B cell (primary cell): Measurements from ENCODE around the gene RFPL4A. TPM values are rescaled to one million over a fixed set of nuclear protein-coding genes. Genes with fewer than 3 reads are reported as not detected.
"Not testable (repeated sequence)": the region's sequence is repeated elsewhere in the genome, so short reads cannot be mapped to it uniquely, and the experiment has no call there.

ENCODE experiments used
- ATAC-seq: fragments of 200-7000 bp; cut with Tn5 transposase; one replicate; pipeline ENCODE4 v1.10.0; 2021; ENCODE audit warnings: low read depth, mild to moderate bottlenecking, moderate number of reproducible peaks, moderate library complexity
- CTCF ChIA-PET: fragments of 350-600 bp; sonication (Branson Sonifier 250); formaldehyde crosslinking; loops from one replicate; lab custom pipeline; 2021; ENCODE audit warnings: antibody characterized with exemption, inconsistent platforms; lab: Charles Lee
- POLR2A ChIA-PET: fragments of 350-600 bp; sonication (Branson Sonifier 250); formaldehyde crosslinking; loops from one replicate; lab custom pipeline; 2021; ENCODE audit warnings: antibody characterized with exemption; lab: Charles Lee
- DNase-seq: peaks from one replicate; pipeline ENCODE4 v3.0.0; 2013
- H2AFZ ChIP-seq: 2 replicates; pipeline ENCODE4 v1.6.1; 2012; ENCODE audit warnings: mild to moderate bottlenecking, low read depth, low read length; ENCODE audit not compliant: insufficient read depth, poor library complexity, severe bottlenecking
- H3K27ac ChIP-seq, 2 donors: 1 replicate in 1 of 2; 2 replicates in 1 of 2; pipeline ENCODE4 v1.5.1; 2012 to 2013; ENCODE audit warnings: low read length in 2 of 2, mild to moderate bottlenecking in 2 of 2, moderate library complexity in 1 of 2
- H3K27me3 ChIP-seq, 4 experiments: fragments of 200-600 bp in 1 of 4; sonication (generic) in 1 of 4; replicated peaks in 1 of 4; 1 replicate in 2 of 4; 2 replicates in 2 of 4; pipeline versions ENCODE4 v1.6.1 to v1.7.0; 2013 to 2016; ENCODE audit warnings: low read length in 3 of 4, mild to moderate bottlenecking in 2 of 4, mixed read lengths in 1 of 4, moderate library complexity in 1 of 4; ENCODE audit not compliant: insufficient read depth in 4 of 4, control insufficient read depth in 3 of 4; ENCODE audit errors: control extremely low read depth in 1 of 4
- H3K36me3 ChIP-seq, 2 experiments: replicated peaks in 1 of 2; 1 replicate in 1 of 2; 2 replicates in 1 of 2; pipeline versions ENCODE4 v1.6.1 to v1.7.1; 2013; ENCODE audit warnings: low read length in 1 of 2; ENCODE audit not compliant: insufficient read depth in 2 of 2, control insufficient read depth in 1 of 2; ENCODE audit errors: control extremely low read depth in 1 of 2, extremely low read depth in 1 of 2
- H3K4me1 ChIP-seq, 2 donors: fragments of 200-600 bp in 1 of 2; sonication (generic) in 1 of 2; 1 replicate in 1 of 2; 2 replicates in 1 of 2; pipeline versions ENCODE4 v1.5.1 to v1.6.1; 2013 to 2017; ENCODE audit warnings: low read length in 2 of 2; ENCODE audit not compliant: control insufficient read depth in 2 of 2, insufficient read depth in 2 of 2
- H3K4me2 ChIP-seq: replicated peaks from 2 replicates; pipeline ENCODE3; 2012; ENCODE audit warnings: mild to moderate bottlenecking, low read depth, low read length; ENCODE audit not compliant: poor library complexity, severe bottlenecking
- H3K4me3 ChIP-seq, 5 experiments: fragments of 200-600 bp in 1 of 5; sonication (generic) in 1 of 5; 1 replicate in 3 of 5; 2 replicates in 2 of 5; pipeline versions ENCODE4 v1.5.1 to v1.7.0; 2011 to 2016; ENCODE audit warnings: low read length in 4 of 5, mild to moderate bottlenecking in 4 of 5, low read depth in 2 of 5, control low read depth in 1 of 5, moderate library complexity in 1 of 5; ENCODE audit not compliant: insufficient read depth in 1 of 5; ENCODE audit errors: control extremely low read depth in 1 of 5, extremely low read depth in 1 of 5
- H3K79me2 ChIP-seq: fragments of 200-600 bp; sonication (generic); one replicate; pipeline ENCODE4 v1.6.0; 2016; ENCODE audit warnings: low read length; ENCODE audit not compliant: control insufficient read depth, insufficient read depth
- H3K9ac ChIP-seq: fragments of 200-600 bp; sonication (generic); 2 replicates; pipeline ENCODE4 v1.6.1; 2017; ENCODE audit warnings: mild to moderate bottlenecking, low read length, moderate library complexity
- H3K9me3 ChIP-seq, 3 donors: one replicate each; pipeline versions ENCODE4 v1.6.1 to v1.7.1; 2013; ENCODE audit warnings: low read length in 2 of 3; ENCODE audit not compliant: control insufficient read depth in 2 of 3, insufficient read depth in 1 of 3; ENCODE audit errors: control extremely low read depth in 1 of 3
- H4K20me1 ChIP-seq: 2 replicates; pipeline ENCODE4 v1.6.0; 2012; ENCODE audit warnings: mild to moderate bottlenecking, low read length; ENCODE audit not compliant: insufficient read depth, control insufficient read depth, poor library complexity, severe bottlenecking
- H3K27ac Mint-ChIP-seq: one replicate; pipeline ENCODE4 v1.8.0; 2021; ENCODE audit warnings: mixed read lengths
- H3K27me3 Mint-ChIP-seq: one replicate; pipeline ENCODE4 v1.8.0; 2021; ENCODE audit warnings: mixed read lengths
- H3K4me1 Mint-ChIP-seq: one replicate; pipeline ENCODE4 v1.8.0; 2021; ENCODE audit warnings: mixed read lengths
- H3K4me3 Mint-ChIP-seq: one replicate; pipeline ENCODE4 v1.8.0; 2021; ENCODE audit warnings: mixed read lengths
- H3K9me3 Mint-ChIP-seq: one replicate; pipeline ENCODE4 v1.8.0; 2022; ENCODE audit warnings: mixed read lengths; ENCODE audit not compliant: insufficient read depth
- CTCF ChIP-seq: fragments of 200-600 bp; IDR thresholded peaks from one replicate; pipeline ENCODE4 v1.8.0; 2022; ENCODE audit warnings: antibody characterized with exemption, mild to moderate bottlenecking
- EZH2 ChIP-seq: IDR thresholded peaks from 2 replicates; pipeline ENCODE4 v1.6.1; 2012; ENCODE audit warnings: borderline replicate concordance, low read depth, mild to moderate bottlenecking, moderate library complexity, low read length; ENCODE audit not compliant: insufficient read depth, poor library complexity, severe bottlenecking
- WGBS: methylation state at CpG from one replicate; pipeline ENCODE4 v1.1.5; 2013; ENCODE audit warnings: missing lambda C conversion rate; ENCODE audit not compliant: insufficient coverage; 5-methylcytosine and 5-hydroxymethylcytosine counted together
- intact Hi-C: fragments of 100-400 bp; cut with micrococcal nuclease; formaldehyde crosslinking; loops from one replicate; pipeline ENCODE4 v1.10.0; 2022
- polyA plus RNA-seq: library from polyadenylated mRNA; depleted of rRNA; stranded (reverse); fragments of >200 nt; gene quantifications from 2 replicates; pipeline ENCODE4 v1.2.3, GENCODE V29; 2012
- total RNA-seq, 2 donors: library from RNA; stranded (reverse); fragments of 120-200 nt in 1 of 2; gene quantifications; 1 replicate in 1 of 2; 2 replicates in 1 of 2; pipeline versions ENCODE4 v1.2.3 to v1.2.4, GENCODE V29; 2013 to 2022

Gene RFPL4A
- total and polyA plus RNA-seq, 2 donors (not counting 1 experiment from before 2014, with no cell fraction given): not detected

DNA sequence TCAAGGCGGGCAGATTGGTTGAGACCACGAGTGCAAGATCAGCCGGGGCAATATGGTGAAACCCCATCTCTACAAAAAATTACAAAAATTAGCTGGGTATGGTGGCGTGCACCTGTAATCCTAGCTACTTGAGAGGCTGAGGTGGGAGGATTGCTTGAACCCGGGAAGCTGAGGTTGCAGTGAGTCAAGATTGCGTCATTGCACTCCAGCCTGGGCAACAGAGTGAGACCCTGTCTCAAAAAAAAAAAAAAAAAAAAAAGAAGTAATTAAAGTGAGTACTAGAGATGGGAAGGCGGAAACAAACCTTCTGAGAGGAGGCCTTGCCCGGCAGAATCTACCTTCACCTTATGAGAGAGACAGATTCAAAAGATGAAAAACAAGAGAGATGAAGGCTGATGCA, 35.4 kb upstream of the RFPL4A start:
- 100% methylated on average over 1 of the region's 8 CpGs for WGBS
- H3K79me2 ChIP-seq: no peaks in the 10 kb centered on the region
- no peaks in the 10 kb centered on the region for H4K20me1 ChIP-seq
- no peaks in the 10 kb centered on the region for H3K4me1 ChIP-seq
- H3K36me3 ChIP-seq: no peaks in the 10 kb centered on the region
- ATAC-seq (no peak), DNase-seq (no peak)
- no peak overlapping the region for H3K4me3 ChIP-seq
- H2AFZ ChIP-seq: no peak overlapping the region
- H3K9ac ChIP-seq: no peak overlapping the region
- no peaks in the 10 kb centered on the region for H3K4me1 Mint-ChIP-seq
- H3K27me3 ChIP-seq: peaks cover 0 to 11% (median 3%) of the 10 kb centered on the region in 4 experiments
- peaks cover 40% of the 10 kb centered on the region for H3K27me3 Mint-ChIP-seq
- H3K27ac Mint-ChIP-seq: no peak overlapping the region
- no peak overlapping the region for H3K4me2 ChIP-seq
- no peak overlapping the region for H3K27ac ChIP-seq
- CTCF ChIA-PET: no interaction called here
- intact Hi-C loops: no loop called here
- H3K9me3 ChIP-seq: peaks cover 2 to 14% (median 5%) of the 10 kb centered on the region in 3 donors
- no peak overlapping the region for H3K4me3 Mint-ChIP-seq
- H3K9me3 Mint-ChIP-seq: peaks cover 7% of the 10 kb centered on the region
- POLR2A ChIA-PET: no interaction called here
- no peak for TF ChIP-seq CTCF
- no peak for TF ChIP-seq EZH2

GRCh38 chr19:55730378-55730777, 28.5 kb upstream of the RFPL4A start:
- CTCF ChIA-PET: not testable (repeated sequence)

More at GRCh38 chr19:55730378-55730777, 28.5 kb upstream of the RFPL4A start:
- H3K4me3 Mint-ChIP-seq, DNase-seq, H3K27me3 ChIP-seq, H3K27ac ChIP-seq, H3K9me3 ChIP-seq, H3K4me1 Mint-ChIP-seq, H3K4me3 ChIP-seq, H3K4me1 ChIP-seq, H3K9ac ChIP-seq, POLR2A ChIA-PET, H4K20me1 ChIP-seq, H3K9me3 Mint-ChIP-seq, H3K27ac Mint-ChIP-seq, H3K4me2 ChIP-seq, H2AFZ ChIP-seq, H3K79me2 ChIP-seq, ATAC-seq, H3K36me3 ChIP-seq, intact Hi-C loops, H3K27me3 Mint-ChIP-seq: not testable (repeated sequence)
- no CpG with 5 or more reads among the region's 2 CpGs for WGBS
